Measurements from ENCODE around the gene TYW1. TPM values are rescaled to one million over a fixed set of nuclear protein-coding genes. Genes with fewer than 3 reads are reported as not detected.
"Not testable (repeated sequence)": the region's sequence is repeated elsewhere in the genome, so short reads cannot be mapped to it uniquely, and the experiment has no call there.

Gene TYW1
- polyA plus RNA-seq, 1 experiment, result 13.0 TPM

DNA sequence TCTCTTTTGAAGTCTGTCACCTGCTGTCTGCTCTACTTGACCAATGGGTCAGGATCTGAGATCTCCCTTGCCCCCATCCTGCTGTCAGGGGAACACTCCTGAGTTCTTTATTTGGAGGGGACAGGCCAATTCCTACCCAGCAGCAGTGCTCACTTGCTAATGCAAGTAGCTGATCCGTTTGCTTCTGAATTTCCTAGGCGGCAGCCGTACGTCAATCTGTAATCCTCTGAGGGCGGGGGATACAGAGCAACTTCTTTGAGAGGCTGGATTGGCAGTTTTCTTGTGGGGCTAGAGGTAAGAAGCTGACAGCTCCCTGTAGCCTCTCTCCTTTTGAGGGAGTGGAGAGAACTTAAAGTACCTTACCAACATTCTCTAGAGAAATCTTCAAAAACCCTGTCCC, 36.6 kb downstream of the TYW1 start:
- CTCF ChIA-PET, result no interaction called here
- no peaks in the 10 kb centered on the region for H3K27me3 ChIP-seq (ENCODE audit: control insufficient read depth, insufficient read depth, low read length)
- DNase-seq (ENCODE audit: low read depth), result no peak
- no peaks in the 10 kb centered on the region; the same call in 1 of the 2 replicates for H3K36me3 ChIP-seq (ENCODE audit: control insufficient read depth, insufficient read depth, low read length)
- H3K4me3 ChIP-seq (ENCODE audit: low read depth, low read length), result no peak overlapping the region
- POLR2A ChIA-PET, result no interaction called here
- TF ChIP-seq, protein P1, sequence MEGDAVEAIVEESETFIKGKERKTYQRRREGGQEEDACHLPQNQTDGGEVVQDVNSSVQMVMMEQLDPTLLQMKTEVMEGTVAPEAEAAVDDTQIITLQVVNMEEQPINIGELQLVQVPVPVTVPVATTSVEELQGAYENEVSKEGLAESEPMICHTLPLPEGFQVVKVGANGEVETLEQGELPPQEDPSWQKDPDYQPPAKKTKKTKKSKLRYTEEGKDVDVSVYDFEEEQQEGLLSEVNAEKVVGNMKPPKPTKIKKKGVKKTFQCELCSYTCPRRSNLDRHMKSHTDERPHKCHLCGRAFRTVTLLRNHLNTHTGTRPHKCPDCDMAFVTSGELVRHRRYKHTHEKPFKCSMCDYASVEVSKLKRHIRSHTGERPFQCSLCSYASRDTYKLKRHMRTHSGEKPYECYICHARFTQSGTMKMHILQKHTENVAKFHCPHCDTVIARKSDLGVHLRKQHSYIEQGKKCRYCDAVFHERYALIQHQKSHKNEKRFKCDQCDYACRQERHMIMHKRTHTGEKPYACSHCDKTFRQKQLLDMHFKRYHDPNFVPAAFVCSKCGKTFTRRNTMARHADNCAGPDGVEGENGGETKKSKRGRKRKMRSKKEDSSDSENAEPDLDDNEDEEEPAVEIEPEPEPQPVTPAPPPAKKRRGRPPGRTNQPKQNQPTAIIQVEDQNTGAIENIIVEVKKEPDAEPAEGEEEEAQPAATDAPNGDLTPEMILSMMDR (IDR thresholded peaks at IDR 0.05; ENCODE audit: insufficient read depth, low read depth, low read length), result no peak

DNA sequence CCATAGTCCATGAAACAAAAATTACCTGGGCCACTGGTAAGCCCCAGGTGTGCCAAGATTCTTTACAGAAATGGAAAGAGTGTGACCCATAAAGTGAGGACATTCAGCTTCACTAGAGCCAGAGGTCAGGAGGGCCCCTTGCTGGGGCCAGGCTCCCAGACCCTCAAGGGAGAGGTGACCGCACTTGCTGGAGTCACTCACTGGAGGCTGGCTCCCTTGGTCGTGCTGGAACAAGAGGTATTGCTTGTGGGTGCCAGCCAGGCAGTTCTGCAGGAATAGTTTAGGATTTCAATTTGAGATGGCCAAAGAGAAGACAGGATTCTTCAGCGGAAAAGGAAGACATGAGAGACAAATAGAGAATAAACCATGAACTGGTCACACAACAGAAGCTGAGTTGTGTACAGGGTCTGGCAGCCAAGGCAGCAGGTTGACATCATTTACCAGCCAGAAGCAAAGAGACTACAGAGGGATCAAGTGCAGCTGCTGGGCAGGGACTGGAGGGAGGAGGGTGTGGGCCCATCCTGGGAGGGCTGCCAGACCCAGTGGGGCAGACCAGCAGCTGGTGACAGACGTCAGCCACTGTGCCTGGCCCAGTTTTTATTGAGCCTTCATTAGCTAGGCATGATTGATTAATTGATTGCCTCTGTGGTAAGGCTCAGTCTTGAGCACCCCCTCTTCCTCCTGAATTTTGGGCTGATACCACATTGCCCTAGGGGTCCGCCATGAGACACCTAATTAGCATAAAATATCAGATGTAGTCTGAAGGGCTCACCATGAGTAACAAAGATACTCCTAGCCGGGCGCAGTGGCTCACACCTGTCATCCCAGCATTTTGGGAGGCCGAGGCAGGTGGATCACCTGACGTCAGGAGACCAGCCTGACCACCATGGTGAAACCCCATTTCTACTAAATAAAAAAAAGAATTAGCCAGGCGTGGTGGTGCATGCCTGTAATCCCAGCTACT, 40.1 kb downstream of the TYW1 start:
- H3K4me3 ChIP-seq (ENCODE audit: low read depth, low read length); H3K27me3 ChIP-seq (ENCODE audit: control insufficient read depth, insufficient read depth, low read length); H3K36me3 ChIP-seq (ENCODE audit: control insufficient read depth, insufficient read depth, low read length); DNase-seq (ENCODE audit: low read depth); CTCF ChIA-PET; POLR2A ChIA-PET: not testable (repeated sequence)

DNA sequence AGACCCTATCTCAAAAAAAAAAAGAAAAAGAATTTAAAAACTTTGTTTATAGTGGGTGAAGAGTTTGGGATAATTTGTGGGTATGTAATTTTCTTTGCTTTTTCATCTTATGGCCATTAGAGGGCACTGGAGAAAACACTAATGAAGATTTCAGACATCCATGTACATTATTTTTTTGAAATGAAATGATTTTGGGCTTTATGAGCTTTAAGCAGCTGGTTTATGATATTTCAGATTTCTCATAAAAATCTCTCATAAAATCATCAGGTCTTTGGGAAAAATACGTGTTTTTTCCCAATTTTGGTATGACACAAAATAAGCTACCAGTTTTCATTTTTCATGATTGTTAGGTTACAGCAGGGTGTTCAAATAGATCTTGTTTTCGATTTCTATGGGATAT, 44.2 kb downstream of the TYW1 start:
- POLR2A ChIA-PET; DNase-seq (ENCODE audit: low read depth); H3K27me3 ChIP-seq (ENCODE audit: control insufficient read depth, insufficient read depth, low read length); H3K4me3 ChIP-seq (ENCODE audit: low read depth, low read length); H3K36me3 ChIP-seq (ENCODE audit: control insufficient read depth, insufficient read depth, low read length): not testable (repeated sequence)
- TF ChIP-seq, protein P1 (IDR thresholded peaks at IDR 0.05; ENCODE audit: insufficient read depth, low read depth, low read length), result peak; percentile 28
- CTCF ChIA-PET, result interaction anchor here (1.3 kb wide), 1 partner anchor 21 kb away, joined by 3 read pairs; no protein-coding TSS in a partner anchor

DNA sequence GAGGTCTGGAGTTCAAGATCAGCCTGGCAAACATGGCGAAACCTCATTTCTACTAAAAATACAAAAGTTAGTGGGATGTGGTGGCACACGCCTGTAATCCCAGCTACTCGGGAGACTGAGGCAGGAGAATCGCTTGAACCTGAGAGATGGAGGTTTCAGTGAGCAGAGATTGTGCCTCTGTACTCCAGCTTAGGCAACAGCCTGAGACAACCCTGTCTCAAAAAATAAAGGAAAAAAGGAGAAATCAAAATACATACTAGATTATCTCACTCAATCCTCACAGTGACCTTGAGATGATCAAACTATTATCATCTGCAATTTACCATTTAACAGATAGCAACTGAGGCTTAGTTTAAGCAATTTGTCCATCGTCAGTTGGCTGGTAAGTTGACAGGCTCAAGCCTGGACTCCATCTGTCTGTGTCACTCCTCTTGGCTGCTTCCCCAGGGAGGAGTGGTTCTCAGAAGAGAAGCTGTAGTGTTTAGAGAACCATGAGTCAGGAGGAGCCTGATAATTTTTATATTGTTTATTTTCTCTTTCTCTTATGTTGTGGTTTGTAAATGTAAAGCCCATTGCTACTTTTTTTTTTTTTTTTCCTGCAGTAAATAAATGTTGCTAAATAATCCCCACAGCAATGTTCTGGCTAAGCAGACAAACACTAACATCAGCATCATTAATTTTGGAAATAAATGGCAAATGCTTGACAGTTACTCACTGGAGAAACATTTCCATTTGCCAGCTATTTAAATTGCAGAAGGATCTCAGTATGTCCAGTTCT, 46.3 kb downstream of the TYW1 start:
- not testable (repeated sequence) for H3K4me3 ChIP-seq (ENCODE audit: low read depth, low read length); H3K27me3 ChIP-seq (ENCODE audit: control insufficient read depth, insufficient read depth, low read length); H3K36me3 ChIP-seq (ENCODE audit: control insufficient read depth, insufficient read depth, low read length)
- peak; percentile 68 for DNase-seq (ENCODE audit: low read depth)
- ChIA-PET CTCF (interaction anchor here (1.8 kb wide), 1 partner anchor 17 kb away, joined by 4 read pairs; no protein-coding TSS in a partner anchor), POLR2A (interaction anchor here (0.6 kb wide), 1 partner anchor 533 kb away, joined by 6 read pairs; no protein-coding TSS in a partner anchor)

DNA sequence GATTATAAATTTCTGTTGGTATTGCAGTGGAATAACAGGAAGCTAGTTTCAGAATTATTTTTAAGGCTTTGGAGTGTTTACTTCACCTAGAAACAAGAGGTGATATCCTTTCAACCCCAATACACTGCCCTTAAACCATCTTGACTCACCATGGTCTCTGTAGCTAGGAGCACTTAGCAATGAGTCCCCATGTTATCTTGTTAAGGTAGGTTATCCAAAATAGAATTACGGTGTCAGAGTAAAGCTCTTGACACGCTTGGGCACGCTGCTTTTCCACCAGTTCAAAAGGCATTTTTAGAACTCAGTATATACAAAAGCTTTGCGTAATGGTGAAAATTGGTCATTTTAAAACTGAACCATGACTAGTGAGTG, 46.9 kb downstream of the TYW1 start:
- ChIA-PET POLR2A (interaction anchor here (0.6 kb wide), 1 partner anchor 533 kb away, joined by 6 read pairs; no protein-coding TSS in a partner anchor), CTCF (interaction anchor here (1.8 kb wide), 1 partner anchor 17 kb away, joined by 4 read pairs; no protein-coding TSS in a partner anchor)
- H3K27me3 ChIP-seq (ENCODE audit: control insufficient read depth, insufficient read depth, low read length); H3K36me3 ChIP-seq (ENCODE audit: control insufficient read depth, insufficient read depth, low read length); DNase-seq (ENCODE audit: low read depth); H3K4me3 ChIP-seq (ENCODE audit: low read depth, low read length): not testable (repeated sequence)

DNA sequence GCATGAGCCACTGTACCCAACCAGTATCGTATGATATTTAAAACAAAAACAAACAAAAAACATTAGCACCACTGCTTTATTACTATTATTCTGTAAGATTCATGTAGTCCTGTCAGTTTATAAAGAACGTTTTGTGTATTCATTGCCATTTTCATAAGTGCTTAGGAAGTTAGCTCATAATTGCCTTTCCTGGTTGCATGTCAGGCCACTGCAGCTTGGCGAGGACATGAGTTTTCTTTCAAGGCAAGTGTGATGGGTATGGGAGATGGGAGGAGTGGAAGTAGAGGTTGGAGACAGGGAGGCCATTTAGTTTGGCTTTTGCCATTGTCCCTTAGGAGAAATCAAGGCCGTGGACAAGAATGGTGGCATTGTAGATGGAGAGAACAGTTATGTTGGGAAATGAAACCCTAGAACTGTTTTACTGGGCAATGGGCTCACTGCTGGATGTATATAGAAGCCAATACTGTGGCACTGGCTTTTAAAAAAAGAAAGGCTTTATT, 48.9 kb downstream of the TYW1 start:
- Histone ChIP-seq H3K27me3 (ENCODE audit: control insufficient read depth, insufficient read depth, low read length) (no peaks in the 10 kb centered on the region), H3K36me3 (ENCODE audit: control insufficient read depth, insufficient read depth, low read length) (0 out of 2 replicates have a peak, but pooled peaks cover 1% of the 10 kb centered on the region), H3K4me3 (ENCODE audit: low read depth, low read length) (no peak overlapping the region)
- TF ChIP-seq, protein P1 (IDR thresholded peaks at IDR 0.05; ENCODE audit: insufficient read depth, low read depth, low read length), result no peak
- POLR2A ChIA-PET, result no interaction called here
- CTCF ChIA-PET, result no interaction called here
- no peak for DNase-seq (ENCODE audit: low read depth)

DNA sequence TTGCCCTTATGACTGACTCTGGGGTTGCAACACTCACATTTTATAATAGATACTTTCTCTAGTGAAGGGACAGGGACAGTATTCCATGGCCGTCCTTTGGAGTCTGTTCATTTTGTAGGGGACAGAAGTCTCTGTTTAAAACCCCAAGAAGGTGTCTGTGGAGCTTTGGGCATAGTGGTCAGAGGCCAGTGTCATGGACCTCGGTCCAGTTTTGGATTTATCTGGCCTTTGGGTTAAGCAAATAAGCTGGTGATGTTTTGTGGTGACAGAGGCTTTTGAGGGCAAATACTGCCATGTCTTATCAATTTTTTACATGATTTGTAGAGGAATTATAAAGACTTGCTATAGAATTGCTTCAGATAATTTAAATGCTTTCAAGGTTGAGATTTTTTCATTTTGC, 50.2 kb downstream of the TYW1 start:
- H3K27me3 ChIP-seq (ENCODE audit: control insufficient read depth, insufficient read depth, low read length); POLR2A ChIA-PET; H3K36me3 ChIP-seq (ENCODE audit: control insufficient read depth, insufficient read depth, low read length); CTCF ChIA-PET; DNase-seq (ENCODE audit: low read depth); H3K4me3 ChIP-seq (ENCODE audit: low read depth, low read length): not testable (repeated sequence)

DNA sequence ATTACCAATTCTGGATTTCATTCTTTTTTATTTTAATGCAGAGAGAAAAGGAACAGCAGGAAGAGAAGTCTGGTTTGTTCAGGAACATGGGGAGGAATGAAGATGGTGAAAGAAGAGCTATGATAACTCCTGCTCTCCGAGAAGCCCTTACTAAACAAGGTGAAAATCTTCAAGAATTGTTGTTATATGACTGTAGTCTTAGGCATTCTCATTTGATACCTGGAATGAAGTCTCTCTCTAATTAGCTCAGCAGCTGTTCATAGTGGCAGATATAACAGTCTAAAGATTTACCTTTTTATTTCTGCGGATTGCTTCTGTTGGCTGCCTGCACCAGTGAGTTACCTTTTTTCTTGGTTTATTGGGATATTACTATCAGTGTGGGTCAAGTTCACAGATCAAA, 53.3 kb downstream of the TYW1 start:
- H3K27me3 ChIP-seq (ENCODE audit: control insufficient read depth, insufficient read depth, low read length); DNase-seq (ENCODE audit: low read depth); H3K4me3 ChIP-seq (ENCODE audit: low read depth, low read length); H3K36me3 ChIP-seq (ENCODE audit: control insufficient read depth, insufficient read depth, low read length); POLR2A ChIA-PET; CTCF ChIA-PET: not testable (repeated sequence)

DNA sequence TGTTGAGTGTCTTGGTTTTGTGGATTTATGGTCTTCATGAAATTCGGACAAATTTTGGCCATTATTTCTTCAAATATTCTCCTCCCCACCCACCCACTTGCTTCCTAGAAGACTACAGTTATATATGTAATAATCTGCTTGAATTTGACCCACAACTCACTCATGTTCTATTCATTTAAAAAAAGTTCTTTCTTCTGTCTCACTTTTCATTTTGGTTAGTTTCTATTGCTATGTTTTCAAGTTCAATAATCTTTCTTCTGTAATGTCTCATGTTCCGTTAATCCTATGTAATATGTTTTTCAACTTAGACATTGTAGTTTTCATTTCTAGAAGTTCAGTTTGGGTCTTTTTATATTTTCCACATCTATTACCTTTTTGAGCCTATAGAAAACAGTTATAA, 55.5 kb downstream of the TYW1 start:
- DNase-seq (ENCODE audit: low read depth); POLR2A ChIA-PET; H3K4me3 ChIP-seq (ENCODE audit: low read depth, low read length); H3K36me3 ChIP-seq (ENCODE audit: control insufficient read depth, insufficient read depth, low read length); H3K27me3 ChIP-seq (ENCODE audit: control insufficient read depth, insufficient read depth, low read length); CTCF ChIA-PET: not testable (repeated sequence)
